Activated CD4-positive, alpha-beta T cell treated with anti-CD3 and anti-CD28 coated beads, Interleukin-2, amount 50 U/mL, for 1 hour (primary cell): ENCODE data around the gene DNAJB5.
"Not testable (repeated sequence)": the region's sequence is repeated elsewhere in the genome, so short reads cannot be mapped to it uniquely, and the experiment has no call there.

Experiments
- DNase-seq: peaks from one replicate; pipeline ENCODE4 v3.0.0-alpha.2; 2020

DNAJB5 gene

DNA sequence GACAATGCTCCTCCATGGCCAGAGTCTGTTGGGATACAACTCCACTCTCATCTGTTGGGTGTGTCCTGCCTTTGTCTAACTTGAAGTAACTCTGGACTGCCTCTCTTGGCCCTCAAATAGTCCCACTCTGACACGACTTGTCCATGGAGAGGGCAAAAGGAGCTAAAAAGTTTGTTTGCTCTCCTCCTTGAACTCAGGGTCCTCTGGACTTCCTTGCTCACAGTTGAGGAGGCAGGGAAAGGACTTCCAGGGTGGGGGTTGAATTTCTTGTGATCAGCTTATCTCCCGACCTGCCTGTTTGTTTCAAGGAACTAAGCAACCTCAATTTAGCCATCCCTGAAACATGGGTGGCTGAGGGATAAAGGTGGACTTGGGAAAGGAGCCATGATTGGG, 11.7 kb downstream of the DNAJB5 start:
- DNase-seq = no peak

DNA sequence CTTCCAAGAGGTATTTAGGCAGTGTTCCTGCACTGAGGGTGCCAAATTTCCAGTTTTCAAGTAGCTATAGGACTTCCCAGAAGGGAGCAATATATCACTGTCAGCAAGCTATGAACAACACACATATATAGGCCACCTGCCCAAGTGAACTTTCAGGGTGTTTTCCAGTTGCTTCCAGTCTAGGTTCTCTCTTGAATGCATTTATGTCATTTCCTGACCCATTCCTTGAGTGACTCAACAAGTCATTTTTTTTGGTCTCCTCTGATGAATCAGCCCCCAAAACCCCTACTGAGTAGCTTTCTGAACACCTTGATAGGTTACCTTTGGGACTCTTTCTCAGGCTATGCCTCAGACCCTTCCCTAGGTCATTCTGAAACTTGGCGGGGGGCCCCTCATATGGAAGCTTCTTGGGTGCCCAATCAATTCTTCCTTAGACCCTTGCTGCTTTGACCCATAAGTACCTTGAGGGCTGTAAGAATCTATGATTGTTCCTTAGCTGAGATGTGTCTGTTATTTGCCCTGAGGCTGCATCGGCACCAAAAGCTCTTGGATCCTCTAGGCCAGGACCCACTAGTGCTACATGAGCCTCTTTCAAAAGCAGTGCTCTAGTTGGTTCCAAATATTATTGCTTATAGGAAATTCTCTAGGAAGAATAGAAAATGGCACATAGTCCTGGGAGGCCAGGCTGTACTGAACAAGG, 12.4 kb downstream of the DNAJB5 start:
- no peak for DNase-seq

DNA sequence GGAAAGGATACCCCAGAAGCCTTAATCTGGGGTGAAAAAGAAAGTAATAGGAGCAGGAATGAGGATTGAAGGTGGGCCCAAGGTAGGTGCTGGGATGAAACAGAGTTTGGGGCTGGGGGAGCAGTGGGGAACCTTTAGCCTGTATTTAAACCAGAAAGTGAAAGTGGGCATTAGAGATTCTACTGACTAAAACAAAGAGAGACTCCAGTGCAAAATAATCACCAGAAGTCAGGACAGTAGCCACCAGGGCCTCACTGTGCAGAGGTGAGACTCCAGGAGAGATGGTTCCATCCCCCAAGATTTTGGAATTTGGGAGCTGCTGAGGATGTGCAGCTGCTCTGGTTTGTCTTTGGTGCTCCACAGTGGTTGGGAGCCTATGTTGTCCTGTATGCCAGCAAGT, 13.1 kb downstream of the DNAJB5 start:
- DNase-seq = no peak

DNA sequence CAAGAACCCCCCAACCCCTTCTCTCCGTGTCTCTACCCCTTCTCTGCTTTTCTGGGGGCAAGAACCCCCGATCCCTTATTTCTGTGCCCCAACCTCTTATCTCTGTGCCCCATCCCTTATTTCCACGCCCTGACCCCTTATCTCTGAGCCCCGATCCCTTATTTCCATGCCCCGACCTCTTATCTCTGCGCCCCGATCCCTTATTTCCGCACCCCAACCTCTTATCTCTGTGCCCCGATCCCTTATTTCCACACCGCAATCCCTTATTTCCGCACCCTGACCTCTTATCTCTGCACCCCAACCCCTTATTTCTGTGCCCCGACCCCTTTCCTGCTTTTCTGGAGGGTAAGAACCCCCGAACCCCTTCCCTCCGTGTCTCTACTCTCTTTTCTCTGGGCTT, 14.8 kb downstream of the DNAJB5 start:
- not testable (repeated sequence) for DNase-seq

DNA sequence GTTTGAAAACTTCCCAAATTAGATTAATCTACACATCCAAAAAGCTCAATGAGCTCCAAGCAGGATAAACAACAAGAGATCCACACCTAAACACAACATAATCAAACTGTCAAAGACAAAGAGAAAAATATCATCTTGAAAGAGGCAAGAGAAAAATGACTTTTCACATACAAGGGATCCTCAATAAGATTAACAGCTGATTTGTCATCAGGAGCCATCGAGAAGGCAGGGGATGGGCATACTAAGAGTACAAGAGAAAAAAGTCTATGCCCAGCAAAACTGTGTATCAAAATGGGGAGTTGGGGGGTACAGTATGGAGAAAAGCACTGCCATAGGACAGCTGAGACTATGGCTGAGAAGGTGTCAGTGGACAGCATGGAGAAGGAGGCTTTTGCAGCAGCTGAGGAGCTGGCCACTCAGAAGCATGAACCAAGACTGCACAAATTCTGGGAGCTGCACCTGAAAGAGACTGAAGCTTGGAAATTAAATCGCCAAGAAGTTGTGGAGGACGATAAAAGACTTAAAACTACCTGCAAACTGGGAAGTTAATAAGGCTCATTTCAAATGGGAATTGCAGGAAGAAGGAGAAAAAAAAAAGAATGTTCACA, 20.9 kb downstream of the DNAJB5 start:
- no peak for DNase-seq

GRCh38 chr9:35014517-35014916, 25.0 kb downstream of the DNAJB5 start:
- no peak for DNase-seq

DNA sequence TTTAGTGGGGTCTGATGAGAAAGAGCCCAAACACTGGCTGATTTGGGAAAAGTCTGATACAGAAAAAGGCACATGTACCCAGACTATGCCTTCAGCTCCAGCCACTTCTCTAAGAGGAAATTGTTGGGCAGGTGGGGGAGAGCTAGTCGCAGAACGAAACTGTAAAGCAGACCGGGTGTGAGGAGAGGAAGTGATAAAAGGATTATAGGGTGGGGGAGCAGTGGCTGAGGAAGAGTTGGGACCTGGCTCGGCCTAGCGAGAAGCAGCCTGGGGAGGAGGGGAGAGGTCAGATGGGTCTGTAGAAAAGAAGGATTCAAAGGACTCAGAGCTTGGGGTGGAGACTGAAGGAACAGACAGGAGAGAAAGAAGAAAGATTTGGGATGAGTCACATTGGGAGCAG, 33.9 kb downstream of the DNAJB5 start:
- DNase-seq = not testable (repeated sequence)

DNA sequence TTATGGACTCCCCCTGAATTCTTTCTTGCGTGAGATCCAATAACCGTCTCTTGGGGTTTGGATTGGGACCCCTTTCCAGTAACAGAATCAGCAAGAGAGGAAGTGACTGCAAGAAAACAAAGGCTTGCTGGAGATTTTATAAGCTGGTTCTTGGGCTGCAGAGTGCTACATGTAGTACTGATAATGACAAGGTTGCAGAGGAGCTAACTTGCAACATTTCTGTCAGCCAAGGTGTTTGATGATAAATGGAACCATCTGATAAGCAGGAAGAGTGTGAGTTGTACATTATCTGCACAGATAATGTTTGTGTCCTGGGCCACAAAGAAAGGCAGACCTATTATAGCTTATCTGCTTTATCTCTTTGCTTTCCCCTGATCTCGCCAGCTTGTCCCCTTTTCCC, 37.1 kb downstream of the DNAJB5 start:
- no peak for DNase-seq

DNA sequence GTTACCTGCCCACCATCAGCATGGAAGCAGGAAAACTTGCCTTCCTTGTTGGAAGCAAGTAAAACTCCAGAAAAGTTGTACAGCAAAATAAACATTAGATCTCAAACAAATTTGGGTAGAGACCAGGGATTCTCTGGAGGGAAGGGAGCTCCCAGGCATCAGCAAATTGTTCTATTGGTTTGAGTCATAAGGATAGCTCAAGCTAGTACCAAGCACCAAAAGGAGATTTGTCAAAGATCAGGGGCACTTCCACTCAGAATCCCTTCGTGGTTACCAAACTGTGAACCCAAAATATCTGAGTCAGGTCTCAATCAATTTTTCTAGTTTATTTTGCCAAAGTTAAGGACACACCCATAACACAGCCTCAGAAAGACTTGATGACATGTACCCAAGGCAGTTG, 37.8 kb downstream of the DNAJB5 start:
- no peak for DNase-seq

GRCh38 chr9:35027860-35028259, 38.3 kb downstream of the DNAJB5 start:
- DNase-seq = no peak

DNA sequence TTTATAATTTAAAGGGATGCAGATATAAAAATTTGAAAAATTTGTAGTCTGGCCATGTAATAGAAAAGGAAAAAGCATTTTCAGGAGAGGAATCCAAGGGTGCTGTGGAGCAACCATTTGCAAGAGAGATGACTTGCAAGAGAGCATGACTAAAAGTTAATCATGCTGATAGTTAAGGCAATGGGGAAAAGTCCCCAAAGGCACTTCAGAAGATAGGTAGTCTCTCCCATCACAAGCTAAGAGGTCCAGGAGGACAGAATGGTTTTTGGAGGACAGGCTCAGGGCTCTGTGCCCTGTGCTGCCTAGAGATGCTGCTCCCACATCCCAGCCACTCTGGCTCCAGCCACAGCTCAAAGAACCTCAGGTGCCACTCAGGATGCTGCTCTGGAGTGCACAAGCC, 38.8 kb downstream of the DNAJB5 start:
- DNase-seq = no peak

GRCh38 chr9:35029241-35029640, 39.7 kb downstream of the DNAJB5 start:
- no peak for DNase-seq

DNA sequence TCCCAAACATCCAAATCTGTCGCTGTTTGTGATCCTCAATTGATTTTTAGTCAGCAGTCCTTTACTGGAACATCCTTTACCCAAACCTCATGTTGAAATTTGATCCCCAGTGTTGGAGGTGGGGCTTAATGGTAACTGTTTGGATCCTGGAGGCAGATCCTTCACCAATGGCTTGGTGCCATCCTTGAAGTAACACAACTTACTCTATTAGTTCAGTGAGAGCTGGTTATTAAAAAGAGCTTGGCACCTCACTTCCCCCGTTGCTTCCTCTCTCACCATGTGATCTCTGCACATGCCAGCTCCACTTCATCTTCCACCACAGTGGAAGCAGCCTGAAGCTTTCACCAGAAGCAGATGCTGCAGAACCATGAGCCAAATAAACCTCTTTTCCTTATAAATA, 40.3 kb downstream of the DNAJB5 start:
- DNase-seq = no peak

GRCh38 chr9:35033101-35033500, 43.6 kb downstream of the DNAJB5 start:
- DNase-seq = no peak

DNA sequence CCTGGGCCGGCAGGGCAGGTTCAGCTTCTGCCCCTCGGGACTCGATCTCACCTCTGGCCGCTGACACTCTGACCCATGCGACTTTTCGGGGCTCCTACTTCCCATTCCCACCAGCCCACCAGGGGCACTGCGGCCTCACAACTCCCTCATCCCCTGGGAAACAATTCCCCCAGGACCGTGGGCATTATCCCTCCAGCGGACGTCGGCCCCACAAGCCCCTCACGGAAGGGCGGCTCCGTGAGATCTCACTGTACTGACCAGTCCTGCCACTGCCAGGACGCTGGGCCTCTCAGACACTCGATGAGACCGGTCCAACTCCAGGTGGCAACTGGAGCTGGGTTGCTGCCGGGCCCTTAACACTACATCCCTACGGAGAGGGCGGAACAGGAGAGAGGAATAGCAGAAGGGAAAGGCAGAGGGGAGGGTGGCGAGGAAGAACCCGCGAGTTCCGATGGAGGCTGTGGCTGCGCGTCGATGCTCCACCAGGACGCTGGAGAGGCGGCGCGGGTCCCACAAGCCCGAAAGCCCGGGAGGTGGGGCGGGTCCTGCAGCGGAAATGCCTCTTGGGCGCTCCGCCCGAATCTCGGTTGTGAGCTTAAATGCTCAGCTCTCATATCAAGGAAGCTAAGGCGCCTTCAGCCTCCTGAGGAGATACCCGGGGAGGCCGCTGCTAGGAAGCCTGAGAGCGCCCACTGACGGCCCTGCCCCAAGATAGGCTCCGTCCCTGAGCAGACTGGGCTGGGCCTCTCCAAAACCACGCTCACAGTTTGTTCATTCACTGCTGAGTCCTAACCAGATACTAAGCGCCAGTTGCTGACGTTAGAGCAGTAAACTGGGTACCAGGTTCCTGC, 46.5 kb downstream of the DNAJB5 start:
- peak; percentile 40 for DNase-seq

GRCh38 chr9:35042081-35042604, 52.6 kb downstream of the DNAJB5 start:
- DNase-seq = no peak

- DNase-seq = no peak
Observed at GRCh38 chr9:35042891-35043545, 53.5 kb downstream of the DNAJB5 start.

DNA sequence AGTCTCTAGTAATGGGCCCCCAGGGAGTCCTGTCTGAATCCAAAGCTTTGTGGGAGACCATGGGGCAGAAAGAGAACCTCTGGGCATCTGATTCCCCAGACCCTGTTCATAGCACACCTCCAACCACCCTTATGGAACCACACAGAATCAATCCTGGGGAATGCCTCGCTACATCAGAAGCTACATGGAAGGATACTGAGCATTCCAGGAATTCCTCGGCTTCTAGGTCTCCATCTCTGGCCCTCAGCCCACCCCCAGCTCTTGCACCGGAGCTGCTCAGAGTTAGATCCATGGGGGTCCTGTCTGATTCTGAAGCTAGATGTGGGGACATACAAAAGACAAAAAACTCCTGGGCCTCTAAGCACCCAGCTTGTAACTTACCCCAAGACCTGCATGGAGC, 54.5 kb downstream of the DNAJB5 start:
- DNase-seq = no peak
